ENCODE data around the gene CPEB4.
A peak's percentile ranks its signal among the peaks of the same experiment; 100 is the strongest.

The CPEB4 gene

DNA sequence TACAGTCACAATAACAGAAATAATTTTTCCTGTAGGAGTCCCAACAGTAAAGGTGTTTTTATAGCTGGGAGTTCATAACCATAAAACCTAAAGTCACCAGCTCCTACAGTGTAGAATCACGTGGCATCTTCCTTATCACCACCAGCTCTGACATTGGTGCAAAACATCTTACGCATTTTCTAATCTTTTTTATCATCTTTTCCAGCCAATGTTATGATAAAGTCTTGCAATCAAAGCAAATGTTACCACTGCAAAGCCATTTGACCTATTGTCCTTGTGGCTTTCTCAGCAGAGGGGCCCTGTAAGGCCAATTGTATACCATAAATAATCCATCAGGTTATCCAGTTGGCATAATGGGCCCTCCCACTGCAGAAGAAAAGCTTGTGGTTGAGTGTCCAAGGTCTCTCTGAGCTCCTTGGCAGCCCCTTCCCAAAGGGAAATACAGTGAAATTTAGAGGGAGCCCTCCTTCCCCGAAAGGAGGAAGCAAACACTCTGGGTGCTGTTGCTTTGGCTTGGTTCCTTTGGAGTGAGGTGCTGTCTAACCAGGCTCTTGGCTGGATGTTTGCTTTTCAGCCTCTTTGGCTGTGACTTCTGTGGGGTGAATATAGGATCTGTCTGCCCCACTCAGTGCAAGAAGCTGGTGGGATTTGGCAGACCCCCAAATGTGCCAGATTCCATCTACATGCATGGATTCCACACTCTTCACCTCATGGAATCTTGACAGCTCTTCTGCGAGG lies 29.3 kb upstream of the CPEB4 start:
- no peak for DNase-seq (ENCODE audit: low spot score)

DNA sequence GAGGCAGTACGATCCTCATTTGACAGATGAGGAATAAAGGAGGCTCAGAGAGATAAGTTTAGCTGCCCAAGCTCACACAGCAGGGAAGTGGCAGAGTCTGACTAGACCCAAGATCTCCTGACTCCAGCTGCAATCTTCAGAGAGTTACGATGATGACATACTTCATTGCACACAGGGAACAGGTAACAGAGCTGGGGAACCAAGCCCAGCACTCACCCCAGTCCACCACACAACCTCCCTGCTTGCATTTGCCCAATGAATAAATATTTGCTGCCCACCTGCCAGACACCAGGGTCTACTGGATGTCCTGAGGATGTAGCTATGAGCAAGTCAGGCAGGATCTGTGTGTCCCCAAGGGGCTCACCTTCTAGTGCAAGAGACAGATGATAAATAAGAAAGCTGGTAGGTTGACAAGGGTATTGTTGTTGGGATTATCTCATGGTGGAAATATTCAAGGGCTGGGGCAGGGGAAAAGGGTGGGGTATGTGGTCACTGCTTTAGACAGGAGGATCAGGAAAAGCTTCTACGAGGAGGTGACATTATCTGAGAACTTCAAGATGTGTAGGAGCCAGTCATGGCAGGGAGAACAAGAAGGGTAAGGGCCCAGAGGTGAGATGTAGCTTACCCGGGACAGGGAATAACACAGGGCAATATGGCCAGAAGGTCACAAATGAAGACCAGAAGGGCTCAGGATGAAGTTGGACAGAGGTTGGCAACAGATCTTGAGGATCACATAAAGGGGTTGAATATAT lies 28.6 kb upstream of the CPEB4 start:
- no peak for DNase-seq (ENCODE audit: low spot score)

DNA sequence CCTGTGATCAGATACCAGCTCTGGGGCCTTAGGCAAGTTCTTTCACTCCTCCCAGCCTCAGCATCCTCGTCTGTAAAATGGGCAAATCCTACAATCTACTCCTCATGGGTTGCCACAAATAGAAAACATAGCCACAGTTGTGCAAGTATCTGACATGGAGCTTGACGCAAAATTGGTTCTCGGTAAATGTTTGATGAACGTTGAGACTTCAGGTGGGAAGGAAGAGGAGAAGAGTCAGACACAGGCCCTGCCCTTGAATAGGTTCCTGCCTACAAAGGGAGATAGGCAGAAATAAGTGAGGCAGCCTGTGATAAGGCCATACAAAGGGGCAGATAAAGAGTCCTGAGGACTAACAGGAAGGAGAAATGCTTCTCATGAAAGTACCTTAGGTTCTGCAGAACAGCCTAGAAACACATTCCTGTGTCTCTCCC lies 26.1 kb upstream of the CPEB4 start:
- no peak for DNase-seq (ENCODE audit: low spot score)

DNA sequence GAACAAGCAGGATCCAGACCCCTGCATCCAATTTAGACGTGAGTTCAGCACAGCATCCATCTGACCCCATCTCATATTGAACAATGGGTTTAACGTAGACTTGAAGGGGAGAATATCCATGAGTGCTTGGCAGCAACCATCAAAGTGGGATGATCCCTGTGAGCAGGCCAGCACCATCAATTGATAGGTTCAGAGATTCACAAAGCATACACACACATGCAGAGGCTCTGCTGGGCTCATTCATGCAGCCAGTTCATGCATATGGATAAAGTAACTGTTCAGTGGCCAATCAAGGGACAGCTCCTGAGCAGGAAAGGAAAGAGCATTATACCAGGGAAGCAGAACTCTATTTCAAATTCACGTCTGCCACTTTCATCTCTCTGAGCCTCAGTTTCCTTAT lies 24.8 kb upstream of the CPEB4 start:
- no peak for DNase-seq (ENCODE audit: low spot score)

DNA sequence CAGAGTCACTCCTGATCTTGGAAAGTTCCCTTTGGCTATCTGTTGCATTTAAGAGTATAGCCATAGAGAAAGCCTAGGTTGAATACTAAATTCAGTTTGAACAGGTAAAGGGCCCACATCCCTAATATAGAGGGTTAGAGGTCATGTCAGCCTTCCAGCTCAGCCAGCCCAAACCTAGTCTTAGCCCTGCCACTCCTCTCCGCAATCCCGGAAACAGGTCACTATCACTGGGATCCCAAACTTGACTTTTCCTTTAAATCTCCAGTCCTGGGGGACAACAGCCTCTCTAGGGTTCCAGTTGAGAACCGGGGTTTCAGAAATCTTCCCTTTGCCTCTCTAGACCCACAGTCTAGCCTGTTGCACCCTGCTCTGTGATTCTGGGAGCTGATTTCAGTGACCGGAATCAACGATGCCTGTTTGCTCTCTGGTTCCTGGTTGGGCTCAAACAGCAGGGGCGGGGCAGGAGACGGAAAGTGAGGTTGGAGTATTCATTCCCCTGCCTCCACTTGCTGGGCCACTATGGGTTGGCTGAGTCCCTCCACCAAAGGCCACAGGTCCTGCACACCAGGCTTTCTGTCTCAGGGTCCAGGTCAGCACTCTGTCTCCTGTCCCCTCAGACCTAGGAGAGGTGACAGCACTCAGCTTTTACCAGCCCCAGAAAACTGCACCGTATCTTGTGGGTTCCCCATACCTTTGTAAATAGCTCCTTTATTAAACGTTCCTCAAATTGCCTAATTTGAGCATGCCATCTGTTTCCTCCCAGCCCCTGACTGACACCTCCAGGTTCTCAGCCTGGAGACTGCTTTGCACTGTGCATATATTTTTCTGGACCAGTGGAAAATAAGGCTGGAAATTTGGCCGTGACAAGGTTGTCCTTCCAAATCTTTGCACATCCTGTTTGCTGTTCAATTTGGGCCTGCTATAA lies 23.8 kb upstream of the CPEB4 start:
- DNase-seq (ENCODE audit: low spot score) = no peak

DNA sequence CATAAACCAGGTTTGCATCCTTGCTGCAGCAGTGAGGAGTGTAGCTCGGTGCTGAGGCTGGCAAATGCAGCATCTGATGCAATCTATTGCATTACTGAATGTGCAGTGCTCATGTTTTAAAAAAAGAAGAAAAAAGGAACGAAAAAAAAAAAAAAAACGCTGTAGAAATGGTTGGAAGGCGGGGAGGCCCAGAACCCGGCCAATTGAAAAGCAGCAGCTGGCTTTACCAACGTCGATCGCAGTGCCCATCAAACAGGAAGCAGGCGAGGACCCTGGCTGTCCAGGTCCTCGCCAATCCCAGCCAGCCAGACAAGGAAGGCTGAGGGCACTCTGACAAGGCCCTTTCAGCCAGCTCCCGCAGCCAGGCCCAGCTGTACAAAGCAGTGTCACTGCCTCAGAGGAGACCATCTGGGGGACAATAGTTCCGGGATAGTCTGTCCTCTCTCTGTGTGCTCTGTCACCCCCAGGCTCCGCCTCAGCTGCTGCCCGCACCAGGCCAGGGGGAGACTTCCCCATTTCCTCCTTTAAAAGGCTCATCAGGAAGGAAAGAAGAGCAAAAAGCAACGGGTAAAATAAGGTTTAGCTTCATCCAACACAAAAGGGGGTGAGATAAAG lies 21.8 kb upstream of the CPEB4 start:
- DNase-seq (ENCODE audit: low spot score) = peak; percentile 98

DNA sequence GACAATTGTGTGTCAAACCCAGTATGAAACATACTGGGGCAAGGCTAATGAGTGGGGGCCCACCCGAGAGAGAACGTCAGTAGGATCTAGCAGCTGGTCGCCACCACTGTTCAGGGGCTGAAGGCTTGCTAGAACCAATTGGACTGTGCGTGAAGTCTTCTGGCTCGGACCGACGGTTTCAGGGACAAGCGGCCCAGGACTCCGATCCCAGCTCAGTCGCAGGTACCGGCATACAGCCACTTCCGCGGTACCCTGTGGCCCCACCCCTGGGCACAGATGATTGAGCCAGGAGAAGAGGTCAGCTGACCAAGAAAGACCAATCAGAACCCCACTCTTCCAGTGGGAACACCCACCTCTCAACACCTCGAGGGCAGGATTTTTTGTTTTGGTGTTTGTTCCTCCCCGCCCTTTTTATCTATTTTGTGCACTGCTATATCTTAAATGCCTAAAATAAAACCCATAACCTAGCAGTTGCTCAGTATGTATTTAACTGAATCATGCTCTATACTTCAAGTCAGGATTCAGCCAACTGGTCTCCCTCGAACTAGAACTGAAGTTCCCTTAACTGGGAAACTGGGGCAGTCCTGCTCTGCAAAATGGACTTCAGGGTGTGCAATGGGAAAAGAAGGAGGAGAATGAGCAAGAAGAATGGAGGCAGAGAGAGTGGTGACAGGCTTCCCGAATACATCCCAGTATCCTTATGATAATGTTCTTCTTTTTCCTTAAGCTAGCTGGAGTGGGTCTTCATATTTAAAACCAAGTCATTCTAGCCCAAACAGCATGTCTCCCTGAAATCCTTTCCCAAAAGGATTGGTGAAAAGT lies 21.1 kb upstream of the CPEB4 start:
- peak; percentile 92 for DNase-seq (ENCODE audit: low spot score)

DNA sequence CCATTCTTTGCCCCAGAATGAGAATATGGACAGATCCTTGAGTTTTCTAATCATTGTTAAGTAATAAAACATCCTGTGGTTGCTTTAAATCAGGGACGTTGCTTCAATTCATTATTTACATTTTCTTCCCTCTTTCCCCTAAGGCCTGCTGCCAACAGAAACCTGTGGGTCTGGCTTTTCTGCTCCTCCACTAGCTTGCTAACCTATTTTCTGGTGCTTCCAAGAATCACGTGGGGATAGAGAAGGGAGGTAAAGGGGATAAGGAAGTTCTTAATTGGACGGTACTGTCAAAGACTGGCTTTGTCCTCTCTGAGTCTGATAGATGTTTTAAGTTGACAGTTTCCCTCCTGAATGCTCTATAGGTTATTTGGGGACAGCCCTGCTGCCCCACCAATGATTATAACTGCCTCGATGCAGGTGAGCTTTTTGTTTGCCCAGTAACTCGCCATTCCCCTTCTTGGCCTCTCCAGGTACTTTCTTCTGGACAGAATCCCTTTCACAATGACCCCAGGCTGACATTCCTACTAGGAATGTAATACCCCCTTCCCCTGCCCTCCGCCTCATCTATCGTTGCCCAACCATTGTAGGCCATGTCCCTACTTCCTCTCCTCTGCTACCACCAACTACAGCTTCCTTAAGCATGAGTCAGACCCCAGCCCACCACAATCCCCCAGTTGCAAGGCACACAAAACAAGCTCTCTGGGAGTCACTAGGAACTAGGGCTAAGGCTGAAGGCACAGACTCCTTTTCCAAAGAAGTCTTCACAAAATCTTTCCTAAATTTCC lies 19.9 kb upstream of the CPEB4 start:
- no peak for DNase-seq (ENCODE audit: low spot score)

DNA sequence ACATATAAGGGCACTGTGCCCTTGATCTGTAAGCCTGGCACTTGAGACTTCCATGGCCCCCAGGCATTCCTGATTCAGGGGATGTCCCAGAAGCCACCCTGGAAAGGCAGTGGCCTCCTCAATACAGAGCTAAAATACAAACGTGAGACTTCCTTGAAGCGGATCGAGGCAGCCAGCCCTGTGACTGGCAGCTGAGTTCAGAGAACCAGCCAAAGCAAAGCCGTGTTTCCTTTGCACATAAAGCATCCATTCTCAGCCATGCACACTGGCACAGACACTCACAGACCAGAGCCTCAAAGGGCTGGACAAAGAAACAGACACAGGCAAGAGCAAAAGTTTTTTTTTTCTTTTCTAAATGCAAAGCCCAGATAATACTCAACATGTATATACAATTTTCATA lies 18.8 kb upstream of the CPEB4 start:
- DNase-seq (ENCODE audit: low spot score) = peak; percentile 95

DNA sequence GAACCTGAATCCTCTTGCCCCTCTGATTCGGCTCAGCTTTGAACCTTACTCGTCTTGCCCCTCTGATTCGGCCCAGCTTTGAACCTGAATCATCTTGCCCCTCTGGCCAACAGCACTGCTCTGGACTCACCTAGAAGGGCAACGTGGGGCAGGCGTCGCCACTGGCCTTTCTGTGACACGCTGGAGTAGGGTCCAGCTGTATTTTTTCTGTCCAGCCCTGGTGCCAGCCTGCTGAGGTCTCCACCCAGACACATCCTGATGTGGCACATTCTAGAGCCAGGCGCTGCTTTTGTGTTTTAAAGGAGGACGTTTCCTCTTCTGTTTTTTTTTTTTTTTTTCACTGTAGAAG lies 15.2 kb upstream of the CPEB4 start:
- no peak for DNase-seq (ENCODE audit: low spot score)

DNA sequence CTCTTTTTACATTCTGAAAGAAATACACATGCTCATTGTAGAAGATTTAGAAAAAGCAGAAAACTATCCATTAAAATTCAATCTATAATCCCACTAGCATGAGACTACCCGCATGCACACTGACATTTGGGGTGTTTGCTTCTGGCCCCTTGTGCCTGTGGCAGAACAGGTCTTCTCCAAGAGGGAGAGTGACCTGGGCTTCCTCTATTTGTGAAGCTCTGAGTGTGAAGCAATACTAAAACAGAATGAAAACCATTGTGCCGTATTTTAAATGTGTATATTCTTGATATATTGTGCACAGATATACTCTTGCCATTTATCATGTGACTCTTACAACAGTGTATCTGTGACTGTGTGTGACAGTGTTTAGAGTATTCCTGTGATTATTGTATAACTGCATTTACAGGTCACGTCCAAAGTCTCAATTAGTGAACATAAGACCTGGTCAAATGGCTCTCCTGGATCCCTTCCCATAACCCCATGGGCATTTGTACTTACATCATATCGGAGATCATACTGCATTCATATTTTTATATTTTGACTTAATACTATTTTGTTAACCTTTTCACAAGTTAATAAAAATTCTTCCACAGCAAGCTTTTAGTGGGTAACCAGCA lies 14.7 kb upstream of the CPEB4 start:
- DNase-seq (ENCODE audit: low spot score) = no peak

DNA sequence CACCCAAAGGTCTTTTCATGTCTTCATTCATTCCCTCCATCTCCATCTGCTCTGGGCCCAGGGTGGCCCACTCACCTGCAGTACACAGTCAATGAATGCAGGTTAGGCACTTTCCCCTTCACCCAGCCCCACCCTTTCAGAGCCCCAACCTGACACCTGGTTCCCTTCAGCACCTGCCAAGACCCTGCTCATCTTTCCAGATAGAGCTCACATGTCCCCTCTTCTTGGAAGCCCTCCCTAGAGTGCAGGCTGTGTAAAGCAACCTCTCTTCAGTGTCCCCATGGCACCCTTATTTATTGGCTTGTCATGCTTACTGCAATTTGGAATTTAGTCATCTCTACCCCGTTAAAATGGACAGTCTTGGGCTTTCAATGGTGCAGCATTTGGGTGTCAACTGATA lies 13.0 kb upstream of the CPEB4 start:
- no peak for DNase-seq (ENCODE audit: low spot score)

DNA sequence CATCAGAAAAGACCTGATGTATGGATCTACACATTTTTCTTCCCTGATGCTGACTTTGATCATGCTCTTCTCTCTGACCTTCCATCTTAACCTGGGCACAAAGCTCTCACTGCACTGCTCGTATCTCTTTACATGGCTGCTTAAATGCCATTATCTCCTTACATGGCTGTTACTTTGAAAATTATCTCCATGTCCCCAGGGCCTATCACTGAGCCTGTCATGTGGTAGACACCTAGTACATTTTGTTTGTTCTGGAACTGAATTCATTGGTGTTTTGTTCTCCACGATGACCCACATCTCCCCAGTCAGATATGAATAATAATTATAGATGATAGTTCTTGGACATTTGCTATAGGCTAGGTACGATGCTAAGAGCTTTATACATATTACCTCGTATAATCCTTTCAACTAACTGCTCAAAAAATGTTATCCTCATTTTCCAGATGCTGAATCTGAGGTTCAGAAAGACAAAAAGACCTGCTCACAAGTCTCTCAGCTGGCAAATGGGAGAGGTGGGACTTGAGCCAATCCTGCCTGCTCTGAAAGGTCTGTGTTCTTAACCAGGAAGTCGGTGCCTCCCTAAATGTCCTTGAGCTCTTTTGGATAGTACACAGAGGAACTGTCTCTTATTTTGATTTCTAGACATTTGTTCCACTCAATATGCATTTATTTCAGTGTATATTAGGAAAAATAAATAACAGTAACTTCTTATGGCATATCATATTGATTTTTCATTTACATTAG lies 9.8 kb upstream of the CPEB4 start:
- no peak for DNase-seq (ENCODE audit: low spot score)

DNA sequence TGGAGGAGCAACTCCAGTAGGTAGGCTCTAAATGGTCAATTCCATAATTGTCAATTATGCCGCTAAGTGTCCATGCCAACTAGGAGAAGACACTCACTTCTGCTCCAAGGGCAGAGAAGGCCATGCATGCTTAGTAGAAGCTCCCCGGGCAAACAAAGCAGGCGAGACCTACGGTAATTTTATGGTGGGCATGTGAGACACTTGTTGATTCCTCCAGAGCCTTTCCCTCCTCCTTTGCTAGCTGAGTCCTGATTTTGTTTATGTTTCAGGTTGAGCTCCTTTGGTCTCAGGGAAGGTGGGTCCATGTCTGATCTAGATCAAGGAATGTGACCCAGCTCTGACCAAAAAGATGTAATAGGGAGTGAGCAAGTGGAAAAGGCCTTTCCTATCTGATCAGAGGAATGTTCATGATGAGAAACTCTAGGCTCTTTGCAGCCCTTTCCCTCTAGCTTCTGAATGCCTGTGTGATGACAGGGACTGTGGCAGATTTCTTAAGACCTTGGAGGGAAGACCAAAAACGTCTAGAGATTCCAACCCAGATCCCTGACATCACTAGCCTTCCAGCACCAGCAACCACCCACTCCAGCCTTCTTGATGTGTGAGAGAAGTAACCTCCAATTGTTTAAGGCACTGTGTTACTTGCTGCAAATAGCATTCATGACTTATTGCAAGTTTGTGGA lies 7.7 kb upstream of the CPEB4 start:
- no peak for DNase-seq (ENCODE audit: low spot score)

DNA sequence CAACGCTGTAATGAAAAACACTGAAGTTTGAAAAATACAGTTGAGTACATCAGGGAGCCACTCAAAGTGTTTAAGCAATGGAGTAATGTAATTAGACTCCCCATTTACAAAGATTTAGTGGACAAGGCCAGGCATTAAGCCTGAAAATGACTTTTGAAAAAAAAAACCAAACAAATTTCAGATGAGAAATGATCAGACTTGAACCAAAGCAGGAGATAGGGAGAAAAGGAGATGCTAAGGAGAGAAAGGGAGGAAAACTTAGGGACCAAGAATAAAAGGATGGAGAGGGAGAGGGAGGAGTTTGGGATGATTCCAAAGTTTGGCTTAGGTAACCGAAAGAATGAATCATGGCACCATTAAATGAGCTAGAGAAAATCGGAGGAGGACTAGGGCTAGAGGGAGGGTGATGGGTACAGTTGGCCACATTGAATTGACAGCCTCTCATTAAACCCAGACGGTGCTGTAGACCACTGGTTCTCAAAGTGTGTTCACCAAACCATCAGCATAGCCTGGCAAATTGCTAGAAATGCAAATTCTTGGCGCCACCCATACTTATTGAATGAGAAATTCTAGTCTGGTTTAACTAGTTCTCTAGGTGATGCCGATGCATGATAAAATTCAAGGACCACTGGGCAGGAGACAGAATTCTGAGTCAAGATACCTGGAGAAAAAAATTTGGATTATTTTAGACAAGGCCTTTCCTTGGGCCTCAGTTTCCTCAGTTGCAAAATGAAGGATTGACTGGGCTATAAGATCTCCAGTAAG lies 6.2 kb upstream of the CPEB4 start:
- DNase-seq (ENCODE audit: low spot score) = no peak

DNA sequence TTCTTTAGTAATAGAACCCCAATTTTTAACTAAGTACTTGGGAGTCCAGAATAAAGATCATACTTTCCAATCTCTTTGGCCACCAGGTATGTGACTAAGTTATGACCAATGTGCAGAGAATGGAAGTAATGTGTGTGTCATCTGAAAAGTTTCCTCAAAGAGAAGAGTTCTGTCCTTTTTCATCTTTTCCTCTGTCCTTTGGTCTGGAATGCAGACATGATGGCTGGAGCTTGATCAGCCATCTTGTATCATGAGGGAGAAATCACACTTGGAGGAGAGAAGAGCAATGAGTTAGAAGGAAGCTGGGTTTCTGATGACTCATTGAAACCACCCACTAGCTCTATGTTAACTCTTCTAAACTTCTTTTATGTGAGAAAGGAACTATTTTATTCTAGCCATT lies 5.5 kb upstream of the CPEB4 start:
- DNase-seq (ENCODE audit: low spot score) = no peak

DNA sequence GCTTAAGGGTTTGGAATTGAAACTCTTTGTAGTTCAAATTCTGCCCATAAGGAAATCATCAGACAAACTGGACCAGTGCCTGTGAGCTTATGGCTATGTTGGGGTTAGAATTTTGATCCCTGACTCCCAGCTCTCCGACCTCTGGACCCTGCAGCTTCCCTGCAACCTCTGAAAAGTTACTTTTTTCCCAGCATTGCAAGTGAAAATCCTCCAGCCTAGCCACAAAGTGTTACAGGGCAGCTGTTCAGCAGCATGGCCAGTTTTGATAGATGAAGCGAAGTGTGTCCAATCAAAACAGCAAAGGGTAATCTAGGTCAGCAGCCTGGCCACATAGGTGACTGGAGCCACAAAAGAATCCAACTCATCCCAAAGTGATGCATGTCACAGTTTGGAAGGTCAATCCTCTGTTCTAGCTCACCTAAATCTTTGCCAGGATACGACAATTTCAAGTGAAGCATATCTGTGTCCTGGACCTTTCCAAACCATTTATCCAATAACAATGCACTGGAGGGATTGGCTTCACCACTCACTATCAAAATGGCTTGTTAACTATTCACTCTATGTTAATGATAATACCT lies 4.7 kb upstream of the CPEB4 start:
- no peak for DNase-seq (ENCODE audit: low spot score)

Data from globus pallidus (tissue), 1 donor.